GDM1 (cell line): ENCODE results near the gene CEP78.
"Not testable (repeated sequence)": the region's sequence is repeated elsewhere in the genome, so short reads cannot be mapped to it uniquely, and the experiment has no call there.

Experiments
- DNase-seq: peaks from one replicate; lab custom pipeline; 2025; lab: John Stamatoyannopoulos, UW

Gene CEP78

GRCh38 chr9:78235762-78236550 lies at the start of gene CEP78:
TSS of gene CEP78 (plus strand) at chr9:78236075. CDS start at chr9:78236351, 276 bp downstream.
- peak; percentile 94 for DNase-seq

DNA sequence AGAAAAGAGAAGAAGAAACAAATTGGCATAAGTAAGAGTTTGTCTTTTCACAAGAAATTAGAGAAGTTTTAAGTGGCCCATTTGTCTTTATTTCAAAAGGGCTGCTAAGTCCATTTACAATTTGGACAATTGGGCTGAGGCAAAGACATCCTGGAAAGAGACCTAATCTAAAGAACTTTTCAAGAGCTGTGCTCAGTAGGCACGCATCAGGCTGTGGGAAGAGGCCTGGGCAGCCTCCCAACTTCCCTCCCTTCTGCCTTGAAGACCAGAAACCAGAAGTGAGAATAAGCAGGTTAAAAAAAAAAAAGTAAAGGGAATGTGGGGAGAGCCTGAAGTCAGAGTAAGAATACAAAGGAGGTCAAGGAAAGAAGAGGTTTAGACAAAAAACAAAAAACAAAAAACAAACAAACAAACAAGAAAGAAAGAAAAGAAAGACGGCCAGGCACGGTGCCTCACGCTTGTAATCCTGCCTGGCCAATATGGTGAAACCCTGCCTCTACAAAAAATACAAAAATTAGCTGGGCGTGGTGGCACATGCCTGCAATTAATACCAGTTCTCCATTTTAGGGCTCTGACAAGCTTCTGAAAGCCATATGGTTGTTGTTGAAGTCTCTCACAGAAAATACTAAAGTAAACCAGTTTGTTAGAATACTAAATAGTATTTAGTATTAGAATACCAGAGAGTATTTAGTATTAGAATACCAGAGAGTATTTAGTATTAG lies 48.0 kb upstream of the CEP78 start:
- no peak for DNase-seq

- no peak for DNase-seq
Observed at GRCh38 chr9:78188594-78188993, 47.3 kb upstream of the CEP78 start.

DNA sequence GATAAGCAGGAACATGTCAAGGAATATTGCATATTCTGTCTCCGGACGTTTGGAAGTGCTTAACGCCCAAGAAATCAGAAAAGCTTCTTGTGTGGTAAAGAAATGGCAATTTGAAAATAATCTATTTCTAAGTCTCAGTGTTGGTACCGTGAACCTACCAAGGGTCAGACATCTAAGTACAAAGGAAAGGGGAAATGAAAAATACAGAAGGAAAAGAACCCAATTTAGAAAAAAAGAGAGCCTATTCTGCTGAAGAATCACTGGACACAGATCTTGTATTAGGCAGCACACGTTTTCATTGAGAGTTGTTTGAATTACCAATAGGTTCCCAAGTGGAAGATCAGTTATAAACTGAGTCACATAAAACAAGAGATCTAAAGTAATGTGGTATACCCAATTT lies 46.9 kb upstream of the CEP78 start:
- no peak for DNase-seq

GRCh38 chr9:78189461-78189860 lies 46.4 kb upstream of the CEP78 start:
- DNase-seq, result no peak

DNA sequence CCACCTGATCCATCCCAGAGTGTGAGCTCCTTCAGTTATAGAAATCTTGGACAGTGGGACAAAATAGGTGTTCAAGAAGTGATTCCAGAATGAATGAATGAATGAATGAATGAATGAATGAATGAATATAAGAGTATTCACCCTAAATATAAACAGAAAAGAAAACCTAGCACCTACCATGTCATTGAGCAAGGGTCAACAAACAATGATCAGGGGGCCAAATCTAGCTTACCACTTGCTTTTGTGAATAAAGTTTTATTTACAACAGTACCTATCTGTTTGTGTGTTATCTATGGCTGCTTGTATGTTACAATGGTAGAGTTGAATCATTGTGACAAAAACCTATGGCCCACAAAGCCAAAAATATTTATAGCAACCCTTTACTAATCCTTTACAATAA lies 43.9 kb upstream of the CEP78 start:
- DNase-seq, result no peak

GRCh38 chr9:78196258-78196657 lies 39.6 kb upstream of the CEP78 start:
- DNase-seq, result no peak

GRCh38 chr9:78201158-78201777 lies 34.6 kb upstream of the CEP78 start:
- peak; percentile 9 for DNase-seq

- no peak for DNase-seq
Observed at GRCh38 chr9:78207319-78207718, 28.6 kb upstream of the CEP78 start.

GRCh38 chr9:78207901-78208300 lies 28.0 kb upstream of the CEP78 start:
- no peak for DNase-seq

DNA sequence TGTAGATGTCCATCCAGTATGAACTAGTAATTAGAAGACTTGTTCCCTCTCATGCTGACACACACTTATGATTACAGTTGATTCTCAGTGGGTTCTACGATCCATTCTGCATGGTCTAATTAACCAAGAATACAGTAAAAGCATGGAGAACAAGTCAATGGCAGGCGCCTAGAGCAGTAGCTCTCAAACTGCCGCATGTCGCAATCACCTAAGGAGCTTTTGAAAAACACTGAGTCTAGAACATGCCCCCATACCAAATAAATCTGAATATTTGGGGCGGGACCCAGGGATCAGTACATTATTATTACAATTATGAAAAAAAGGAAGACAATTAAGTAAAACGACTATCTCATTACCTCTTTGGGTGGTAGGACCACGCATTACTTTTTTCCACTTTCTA lies 26.7 kb upstream of the CEP78 start:
- DNase-seq, result no peak

- no peak for DNase-seq
Observed at GRCh38 chr9:78210841-78211301, 25.0 kb upstream of the CEP78 start.

DNA sequence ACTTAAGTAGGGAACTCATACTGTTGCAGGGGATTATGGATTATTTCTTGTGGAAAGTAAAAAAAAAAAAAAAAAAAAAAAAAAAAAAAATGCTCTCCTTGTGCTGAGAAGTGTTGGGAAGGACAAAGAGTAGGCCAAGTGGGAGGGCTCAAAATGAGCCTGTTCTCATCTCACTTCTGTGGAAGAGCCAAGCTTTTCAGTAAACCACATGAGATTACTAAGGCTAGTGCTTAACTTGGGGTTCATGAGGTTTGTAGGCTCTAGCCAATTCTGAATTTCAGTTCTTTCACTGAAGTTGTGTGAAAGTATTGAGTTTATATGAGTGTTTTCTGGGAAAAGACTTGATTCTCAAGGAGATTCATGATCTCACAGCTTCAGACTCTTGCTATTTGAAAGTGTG lies 23.0 kb upstream of the CEP78 start:
- no peak for DNase-seq

- DNase-seq, result peak; percentile 4
Observed at GRCh38 chr9:78213712-78214111, 22.2 kb upstream of the CEP78 start.

- DNase-seq, result no peak
Observed at GRCh38 chr9:78214492-78214891, 21.4 kb upstream of the CEP78 start.

DNA sequence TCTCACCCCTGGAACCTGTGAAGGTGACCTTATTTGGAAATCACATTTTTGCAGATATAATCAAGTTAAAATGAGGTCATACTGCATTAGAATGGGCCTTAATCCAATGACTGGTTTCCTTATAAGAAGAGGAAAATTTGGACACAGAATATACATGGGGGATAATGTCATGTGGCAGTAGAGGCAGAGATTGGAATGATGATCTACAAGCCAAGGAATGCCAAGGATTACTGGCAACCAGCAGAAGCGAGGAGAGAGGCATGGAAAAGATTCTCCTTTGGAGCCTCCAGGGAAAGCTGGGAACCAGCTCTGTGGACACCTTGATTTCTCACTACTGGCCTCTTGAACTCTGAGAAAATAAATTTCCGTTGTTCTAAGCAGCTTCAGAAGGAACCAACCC lies 20.2 kb upstream of the CEP78 start:
- no peak for DNase-seq

DNA sequence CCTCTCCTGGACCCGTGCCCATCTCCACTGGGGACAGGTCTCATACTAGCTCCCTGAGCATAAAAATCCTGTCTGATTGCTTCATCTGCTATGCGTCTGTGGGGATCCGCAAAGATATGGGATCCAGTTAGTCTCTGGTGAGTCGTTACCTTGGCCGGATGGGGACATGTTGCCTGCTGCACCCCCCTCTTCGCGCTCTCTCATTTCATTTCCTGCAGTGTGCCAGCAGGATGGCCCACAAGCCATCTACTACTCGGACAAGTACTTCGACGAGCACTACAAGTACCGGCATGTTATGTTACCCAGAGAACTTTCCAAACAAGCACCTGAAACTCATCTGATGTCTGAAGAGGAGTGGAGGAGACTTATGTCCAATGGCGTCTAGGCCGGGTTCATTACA lies 17.0 kb upstream of the CEP78 start:
- no peak for DNase-seq

GRCh38 chr9:78221425-78221824 lies 14.4 kb upstream of the CEP78 start:
- no peak for DNase-seq

GRCh38 chr9:78221841-78222240 lies 14.0 kb upstream of the CEP78 start:
- DNase-seq, result not testable (repeated sequence)

- DNase-seq, result no peak
Observed at GRCh38 chr9:78230761-78231160, 5.1 kb upstream of the CEP78 start.

DNA sequence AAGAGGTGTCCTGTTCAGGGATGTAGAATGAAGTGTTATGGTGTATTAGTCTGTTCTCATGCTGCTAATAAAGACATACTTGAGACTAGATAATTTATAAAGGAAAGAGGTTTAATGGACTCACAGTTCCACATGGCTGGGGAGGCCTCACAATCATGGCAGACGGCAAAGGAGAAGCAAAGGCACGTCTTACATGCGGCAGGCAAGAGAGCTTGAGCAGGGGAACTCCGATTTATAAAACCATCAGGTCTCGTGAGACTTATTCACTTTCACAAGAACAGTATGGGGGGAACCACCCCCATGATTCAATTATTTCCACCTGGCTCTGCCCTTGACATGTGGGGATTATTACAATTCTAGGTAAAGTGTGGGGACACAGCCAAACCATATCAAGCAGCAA lies 3.4 kb upstream of the CEP78 start:
- DNase-seq, result not testable (repeated sequence)

GRCh38 chr9:78234810-78235209 lies 1.1 kb upstream of the CEP78 start:
- no peak for DNase-seq

DNA sequence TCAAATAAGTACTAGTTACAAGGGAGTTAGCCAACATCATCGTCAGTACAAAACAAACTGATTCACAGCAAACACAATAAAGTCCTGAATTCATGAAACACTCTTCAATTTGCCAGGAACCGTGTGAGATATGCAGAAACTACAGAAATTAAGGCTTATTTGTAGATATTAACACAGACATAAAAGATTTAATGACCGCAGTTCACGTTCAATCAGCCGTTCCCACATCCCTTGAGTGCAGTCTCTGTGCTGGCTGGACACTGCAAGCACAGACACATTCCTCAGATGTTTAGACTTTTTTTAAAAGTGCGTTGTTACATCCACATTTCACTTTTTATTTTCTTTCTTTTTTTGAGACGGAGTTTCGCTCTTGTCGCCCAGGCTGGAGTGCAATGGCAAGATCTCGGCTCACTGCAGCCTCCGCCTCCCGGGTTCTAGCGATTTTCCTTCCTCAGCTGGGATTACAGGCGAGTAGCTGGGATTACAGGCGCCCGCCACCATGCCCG lies 566 bp upstream of the CEP78 start:
- DNase-seq, result no peak
